TTC549 (cell line): ENCODE results near the gene BCOR.

Source experiments
- FAIRE-seq: peaks from 2 replicates; lab custom pipeline; 2012; peaks lifted over from hg19 to GRCh38; lab: Jason Lieb, UNC

The BCOR gene

DNA sequence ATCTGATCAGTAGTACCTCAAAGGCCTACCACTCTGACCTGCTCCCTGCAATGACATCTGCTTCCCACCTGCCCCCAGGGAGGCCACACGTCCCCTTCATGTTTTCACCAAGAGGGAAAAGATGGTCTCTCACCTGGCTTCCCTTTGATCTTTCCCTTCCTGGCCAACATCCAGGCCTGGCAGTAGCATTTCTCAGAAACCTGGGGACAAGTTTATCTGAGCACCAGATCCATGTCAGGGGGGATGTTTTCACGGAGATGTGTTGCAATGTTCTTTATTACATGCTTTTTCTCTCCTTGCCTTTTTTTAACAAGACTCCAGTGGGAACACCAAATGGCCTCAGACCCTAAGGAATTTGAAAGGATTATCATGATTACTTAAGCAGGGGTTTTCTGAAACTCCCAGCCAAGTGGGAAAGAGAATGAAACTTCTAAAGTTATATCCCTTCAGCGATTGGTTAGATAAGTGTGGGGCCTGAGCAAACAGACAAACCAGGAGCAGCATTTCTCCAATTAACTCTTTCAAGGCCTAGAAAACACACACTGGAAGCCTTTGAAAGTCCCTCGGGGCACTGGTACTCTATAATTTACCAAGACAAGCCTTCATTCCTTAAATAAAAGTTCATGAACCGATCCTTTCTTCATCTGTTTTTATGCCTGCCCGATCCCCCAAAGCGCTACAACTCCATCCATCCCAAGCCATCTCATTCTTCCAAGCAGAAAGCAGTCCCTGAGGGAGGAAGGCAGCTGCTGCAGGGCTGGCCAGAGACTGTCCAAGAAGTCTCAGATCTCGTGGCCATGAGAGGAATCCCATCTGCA, 94.1 kb downstream of the BCOR start:
- no peak for FAIRE-seq

DNA sequence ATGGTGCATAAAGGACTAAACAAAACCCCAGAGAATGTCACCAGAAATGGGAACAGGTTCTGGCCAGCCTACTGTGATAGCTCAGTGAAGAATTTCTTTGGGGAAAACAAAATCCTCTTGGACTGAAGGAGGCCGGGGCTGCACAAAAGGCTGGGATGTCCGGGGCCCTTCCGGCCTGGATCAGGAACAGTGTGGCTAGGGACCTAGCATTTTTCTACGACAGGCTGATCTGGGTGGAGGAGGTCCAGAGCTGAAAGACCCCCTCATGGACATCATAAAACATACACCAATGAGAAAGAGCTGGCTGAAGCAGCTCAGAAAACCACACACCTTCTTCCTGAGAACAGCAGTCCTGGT, 94.7 kb downstream of the BCOR start:
- FAIRE-seq: no peak
